GM18498 (cell line): ENCODE data around the gene ACAT2.
"Not testable (repeated sequence)": the region's sequence is repeated elsewhere in the genome, so short reads cannot be mapped to it uniquely, and the experiment has no call there.

Source experiments
- ATAC-seq: cut with Tn5 transposase; IDR thresholded peaks from one replicate; pipeline ENCODE4 v1.9.1; 2021; ENCODE audit warnings: mild to moderate bottlenecking, moderate library complexity; ENCODE audit not compliant: unreplicated experiment

The ACAT2 gene

DNA sequence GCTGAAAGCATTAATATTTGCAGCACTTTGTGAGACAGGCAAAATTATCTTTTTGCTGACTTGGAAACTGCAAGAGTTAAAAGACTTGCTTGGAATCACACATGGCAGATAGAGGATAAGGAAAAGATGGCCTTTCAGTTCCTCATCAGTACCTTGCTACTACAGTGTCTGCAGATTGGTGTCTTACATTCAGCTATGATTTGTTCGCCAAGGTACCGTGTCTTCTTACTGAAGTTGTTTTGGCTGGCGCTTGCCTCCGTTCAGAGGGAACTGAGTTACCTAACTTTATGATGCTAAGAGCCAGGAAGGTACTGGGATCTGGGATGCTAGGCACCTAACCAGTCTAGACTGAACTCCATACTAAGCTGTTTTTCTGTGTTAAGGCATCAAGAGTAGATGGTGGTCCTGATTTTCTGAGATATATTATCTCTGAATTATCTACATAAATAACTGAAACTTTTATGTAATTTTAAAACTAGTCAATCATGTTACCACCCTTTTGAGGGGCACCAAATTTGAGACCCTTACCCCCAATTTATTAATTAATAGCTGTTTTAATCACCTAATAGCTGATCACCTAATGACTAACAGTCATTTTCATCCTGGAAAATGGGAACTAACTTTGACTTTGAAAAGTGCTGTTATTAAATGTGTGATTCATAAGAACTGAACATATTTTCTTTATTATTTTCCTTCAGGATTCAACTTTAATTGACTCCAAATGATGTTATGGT is 32.1 kb upstream of the ACAT2 start:
- peak; percentile 11 for ATAC-seq

DNA sequence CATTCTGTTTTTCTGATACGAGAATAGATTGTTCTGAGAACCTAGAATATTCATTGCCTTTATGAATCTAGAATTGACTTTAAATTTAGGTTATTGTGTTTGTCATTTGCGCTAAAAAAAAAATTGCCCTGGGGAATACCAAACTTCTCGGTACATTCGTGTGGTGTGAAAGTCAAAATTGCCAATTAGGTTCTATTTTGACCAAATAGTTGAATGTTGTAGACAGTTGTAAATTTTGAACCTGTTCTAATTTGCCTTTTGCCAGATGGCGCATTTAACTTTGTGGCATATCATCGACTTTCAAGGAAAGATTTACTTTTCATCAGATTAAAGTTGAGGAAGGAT is 31.5 kb upstream of the ACAT2 start:
- ATAC-seq: no peak

DNA sequence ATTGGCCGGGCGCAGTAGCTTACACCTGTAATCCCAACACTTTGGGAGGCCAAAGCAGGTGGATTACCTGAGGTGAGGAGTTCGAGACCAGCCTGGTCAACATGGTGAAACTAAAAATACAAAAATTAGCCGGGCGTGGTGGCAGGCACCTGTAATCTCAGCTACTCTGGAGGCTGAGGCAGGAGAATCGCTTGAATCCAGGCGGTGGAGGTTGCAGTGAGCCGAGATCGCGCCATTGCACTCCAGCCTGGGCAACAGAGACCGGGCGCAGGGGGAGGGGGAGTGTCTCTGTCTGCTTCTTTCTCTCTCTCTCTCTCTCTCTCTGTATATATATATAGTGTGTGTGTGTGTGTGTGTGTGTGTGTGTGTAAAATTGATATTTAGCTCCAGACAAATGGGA is 29.3 kb upstream of the ACAT2 start:
- not testable (repeated sequence) for ATAC-seq

DNA sequence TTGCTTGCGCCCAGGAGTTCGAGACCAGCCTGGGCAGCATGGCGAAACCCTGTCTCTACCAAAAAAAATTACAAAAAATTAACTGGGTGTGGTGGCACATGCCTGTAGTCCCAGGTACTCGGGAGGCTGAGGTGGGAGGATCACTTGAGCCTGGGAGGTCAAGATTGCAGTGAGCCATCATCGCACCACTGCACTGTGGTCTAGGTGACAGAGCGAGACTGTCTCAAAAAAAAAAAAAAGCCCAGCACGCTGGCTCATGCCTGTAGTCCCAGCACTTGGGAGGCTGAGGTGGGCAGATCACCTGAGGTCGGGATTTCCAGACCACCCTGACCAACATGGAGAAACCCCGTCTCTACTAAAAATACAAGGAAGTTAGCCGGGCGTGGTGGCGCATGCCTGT is 28.4 kb upstream of the ACAT2 start:
- ATAC-seq: not testable (repeated sequence)

DNA sequence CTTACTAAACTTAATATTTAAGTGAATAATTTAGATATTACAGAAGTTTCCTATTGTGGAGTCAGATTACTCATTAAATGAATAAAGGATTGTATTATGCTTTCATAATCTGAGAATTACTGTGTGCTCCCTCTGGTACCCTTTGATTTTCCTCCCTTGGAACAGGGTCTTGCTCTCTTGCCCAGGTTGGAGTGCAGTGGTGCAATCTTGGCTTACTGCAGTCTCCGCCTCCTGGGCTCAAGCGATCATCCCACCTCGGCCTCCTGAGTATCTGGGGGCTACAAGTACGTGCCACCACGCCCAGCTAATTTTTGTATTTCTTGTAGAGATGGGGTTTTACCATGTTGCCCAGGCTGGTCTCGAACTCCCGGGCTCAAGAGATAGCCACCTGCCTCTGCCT is 24.9 kb upstream of the ACAT2 start:
- no peak for ATAC-seq

DNA sequence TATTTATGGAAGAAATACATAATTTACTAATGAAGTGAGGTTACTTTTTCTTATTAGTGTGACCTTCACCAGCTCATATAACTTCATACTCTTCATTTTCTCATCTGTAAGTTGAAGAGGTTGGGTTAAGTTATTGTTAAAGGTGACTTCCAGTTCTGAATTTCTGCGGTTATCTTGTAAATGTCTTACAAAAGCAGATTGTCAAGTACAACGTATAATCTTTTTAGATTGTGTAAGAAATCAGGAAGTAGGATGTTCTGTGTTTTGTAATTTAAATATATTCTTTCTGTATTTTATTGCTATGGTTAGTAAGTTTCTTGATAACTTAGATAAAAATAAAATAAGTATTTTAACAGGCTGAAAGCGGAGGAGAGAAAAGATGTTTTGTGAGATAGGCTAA is 22.5 kb upstream of the ACAT2 start:
- ATAC-seq: no peak

DNA sequence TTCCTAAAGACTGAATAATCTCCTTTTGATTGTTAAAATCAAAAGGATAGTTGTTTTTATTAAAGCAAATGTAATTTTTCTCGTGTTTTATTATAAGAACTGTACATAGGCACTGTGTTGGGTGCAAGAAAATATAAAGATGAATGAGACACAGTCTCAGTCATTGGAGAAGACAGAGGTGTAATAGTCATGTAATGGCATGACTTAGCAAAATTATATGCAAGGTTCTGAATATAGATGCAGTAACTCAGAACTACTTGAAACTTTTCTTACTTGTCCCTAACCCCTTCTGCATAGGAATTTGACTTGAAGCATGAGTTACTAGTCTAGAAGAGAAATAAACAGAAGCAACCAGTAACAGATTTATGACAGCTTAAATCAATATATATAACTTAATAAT is 19.7 kb upstream of the ACAT2 start:
- no peak for ATAC-seq

DNA sequence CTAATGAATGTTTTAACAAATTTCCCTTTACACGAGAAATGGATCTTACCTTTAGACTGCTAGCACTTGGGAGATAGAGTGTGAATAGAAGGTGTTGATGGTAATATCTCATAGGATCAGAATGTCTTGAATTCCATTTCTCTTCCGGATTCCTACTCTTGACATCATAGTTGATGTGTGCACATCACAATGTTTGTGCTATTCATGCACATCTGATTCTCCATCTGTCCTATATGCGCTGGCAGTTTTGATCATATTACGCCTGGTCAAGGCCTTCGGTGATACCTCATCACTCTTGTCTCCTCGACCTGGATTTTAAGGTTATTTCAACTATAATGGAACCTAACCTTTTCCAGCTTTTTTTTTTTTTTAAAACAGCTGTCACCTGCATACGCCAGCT is 16.8 kb upstream of the ACAT2 start:
- ATAC-seq: no peak

DNA sequence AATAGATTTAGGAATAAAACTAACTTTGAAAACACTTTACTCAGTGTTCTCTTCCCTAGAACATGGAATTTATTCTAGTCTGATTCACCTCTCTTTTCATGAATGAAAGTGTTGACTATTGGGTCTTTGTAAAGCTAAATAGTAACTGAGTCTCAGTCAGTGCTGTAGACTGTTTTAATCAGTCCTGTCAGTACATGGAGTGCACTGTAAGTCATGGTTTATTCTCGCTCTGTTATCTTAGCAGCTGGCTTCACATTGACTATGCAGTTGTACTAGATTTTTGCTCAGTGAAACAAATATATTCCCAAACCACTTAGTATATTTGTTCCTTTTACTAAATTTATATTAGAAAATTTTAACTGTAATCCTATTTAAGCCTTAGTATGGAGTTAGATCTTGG is 15.1 kb upstream of the ACAT2 start:
- no peak for ATAC-seq

DNA sequence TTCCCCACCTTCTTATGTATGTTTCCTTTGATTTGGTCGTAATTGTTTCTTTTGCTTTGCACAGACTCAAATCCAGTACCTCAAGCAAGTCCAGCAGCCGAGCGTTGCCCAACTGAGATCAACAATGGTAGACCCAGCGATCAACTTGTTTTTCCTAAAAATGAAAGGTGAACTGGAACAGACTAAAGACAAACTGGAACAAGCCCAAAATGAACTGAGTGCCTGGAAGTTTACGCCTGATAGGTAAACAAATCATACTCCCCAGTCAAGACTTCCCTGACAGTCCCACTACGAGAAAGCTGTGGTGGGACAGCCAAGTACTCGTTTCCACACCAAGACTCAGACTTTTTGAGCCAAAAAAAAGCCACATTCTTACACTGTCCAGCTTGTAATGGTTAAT is 13.7 kb upstream of the ACAT2 start:
- not testable (repeated sequence) for ATAC-seq

DNA sequence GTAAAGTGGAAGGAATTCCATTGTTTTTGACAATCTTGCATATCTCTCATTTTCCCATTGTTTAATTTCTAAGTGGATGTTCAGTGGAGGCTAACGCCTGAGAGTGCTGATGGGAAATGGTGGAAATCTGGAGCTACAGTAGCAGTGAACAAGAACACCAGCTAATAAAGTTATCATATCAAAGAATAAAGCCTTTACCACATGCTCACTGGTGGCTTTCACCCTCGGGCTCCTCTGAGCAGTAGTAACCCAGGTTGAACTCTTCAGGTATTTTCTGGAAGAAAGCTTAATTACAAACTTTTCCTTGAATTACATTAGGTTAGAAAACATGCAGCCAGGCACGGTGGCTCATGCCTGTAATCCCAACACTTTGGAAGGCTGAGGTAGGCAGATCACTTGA is 10.4 kb upstream of the ACAT2 start:
- no peak for ATAC-seq

DNA sequence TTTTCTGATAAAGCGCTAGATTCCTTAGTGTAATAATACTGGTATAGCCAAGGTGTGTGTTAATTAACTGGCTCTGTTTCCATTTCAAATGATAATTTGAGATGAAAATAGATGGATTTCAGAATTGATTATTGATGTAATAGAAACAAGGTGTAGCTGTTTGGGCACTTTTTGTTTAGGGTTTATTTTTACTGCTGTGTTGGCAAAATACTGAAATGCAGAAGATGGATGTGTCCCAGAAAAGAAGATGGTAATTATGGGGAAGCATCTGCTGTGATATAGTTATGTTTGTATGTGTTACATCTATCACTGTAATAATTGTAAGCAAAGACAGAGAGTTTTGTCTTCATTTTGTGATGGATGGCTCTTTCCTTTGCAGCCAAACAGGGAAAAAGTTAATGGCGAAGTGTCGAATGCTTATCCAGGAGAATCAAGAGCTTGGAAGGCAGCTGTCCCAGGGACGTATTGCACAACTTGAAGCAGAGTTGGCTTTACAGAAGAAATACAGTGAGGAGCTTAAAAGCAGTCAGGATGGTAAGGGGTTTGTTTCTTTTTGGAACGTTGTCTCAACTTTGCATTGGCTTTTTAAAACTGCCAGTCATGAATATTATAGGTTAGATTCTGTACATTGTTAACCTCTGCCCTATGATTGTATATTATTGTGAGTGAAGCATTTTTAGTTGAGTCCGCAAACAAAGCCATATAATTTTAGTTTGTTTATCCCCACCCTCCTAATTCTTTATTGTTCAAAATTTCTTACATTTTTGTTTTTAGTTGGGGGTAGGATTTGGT is 8.6 kb upstream of the ACAT2 start:
- ATAC-seq: no peak

DNA sequence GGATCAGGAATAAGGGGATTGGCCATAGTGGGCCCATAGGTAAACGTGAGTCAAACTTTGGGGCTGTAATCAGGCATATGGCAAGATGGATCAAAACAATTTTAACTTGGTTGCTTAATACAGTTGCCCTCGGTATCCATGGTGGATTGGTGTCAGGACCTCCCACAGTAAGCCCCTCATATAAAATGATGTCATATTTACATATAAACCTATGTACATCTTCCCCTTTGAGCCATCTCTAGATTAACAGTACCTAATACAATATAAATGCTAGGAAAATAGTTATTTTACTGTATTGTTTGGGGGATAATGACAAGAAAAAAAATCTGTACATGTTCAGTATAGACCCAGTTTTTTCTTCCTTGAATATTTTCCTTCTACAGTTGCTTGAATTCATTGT is 7.4 kb upstream of the ACAT2 start:
- ATAC-seq: no peak

DNA sequence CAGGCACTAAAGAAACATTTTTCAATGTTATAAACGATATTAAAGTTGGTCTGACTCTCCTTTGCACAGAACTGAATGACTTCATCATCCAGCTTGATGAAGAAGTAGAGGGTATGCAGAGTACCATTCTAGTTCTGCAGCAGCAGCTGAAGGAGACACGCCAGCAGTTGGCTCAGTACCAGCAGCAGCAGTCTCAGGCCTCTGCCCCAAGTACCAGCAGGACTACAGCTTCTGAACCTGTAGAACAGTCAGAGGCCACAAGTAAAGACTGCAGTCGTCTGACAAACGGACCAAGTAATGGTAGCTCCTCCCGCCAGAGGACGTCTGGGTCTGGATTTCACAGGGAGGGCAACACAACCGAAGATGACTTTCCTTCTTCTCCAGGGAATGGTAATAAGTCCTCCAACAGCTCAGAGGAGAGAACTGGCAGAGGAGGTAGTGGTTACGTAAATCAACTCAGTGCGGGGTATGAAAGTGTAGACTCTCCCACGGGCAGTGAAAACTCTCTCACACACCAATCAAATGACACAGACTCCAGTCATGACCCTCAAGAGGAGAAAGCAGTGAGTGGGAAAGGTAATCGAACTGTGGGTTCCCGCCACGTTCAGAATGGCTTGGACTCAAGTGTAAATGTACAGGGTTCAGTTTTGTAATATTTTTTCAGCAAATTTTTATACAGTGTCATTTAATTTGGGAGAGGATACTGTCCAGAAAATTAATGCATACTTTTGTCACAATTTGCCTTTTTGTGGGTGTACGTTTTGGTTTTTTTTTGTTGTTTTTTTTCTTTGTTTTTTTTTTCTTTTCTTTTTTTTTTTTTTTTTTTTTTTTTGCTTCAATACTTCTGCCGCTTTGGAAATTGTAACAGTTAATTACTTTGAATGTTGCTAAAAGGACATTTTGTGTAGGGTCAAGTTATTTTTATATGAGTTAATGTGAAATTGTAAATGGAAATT is 6.6 kb upstream of the ACAT2 start:
- no peak for ATAC-seq

DNA sequence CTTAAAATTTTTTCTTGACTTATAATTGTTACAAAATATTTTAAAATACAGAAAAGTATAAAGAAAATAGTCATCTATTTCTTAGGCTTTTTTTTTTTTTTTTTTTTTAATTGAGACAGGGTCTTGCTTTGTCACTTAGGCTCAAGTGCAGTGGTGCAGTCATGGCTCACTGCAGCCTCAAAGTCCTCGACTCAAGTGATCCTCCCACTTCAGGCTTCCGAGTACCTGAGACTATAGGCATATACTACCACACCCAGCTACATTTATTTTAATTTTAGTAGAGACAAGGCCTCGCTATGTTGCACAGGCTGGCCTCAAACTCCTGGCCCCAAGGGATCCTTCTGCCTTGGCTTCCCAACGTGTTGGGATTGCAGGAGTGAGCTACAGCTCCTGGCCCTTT is 5.3 kb upstream of the ACAT2 start:
- ATAC-seq: no peak

DNA sequence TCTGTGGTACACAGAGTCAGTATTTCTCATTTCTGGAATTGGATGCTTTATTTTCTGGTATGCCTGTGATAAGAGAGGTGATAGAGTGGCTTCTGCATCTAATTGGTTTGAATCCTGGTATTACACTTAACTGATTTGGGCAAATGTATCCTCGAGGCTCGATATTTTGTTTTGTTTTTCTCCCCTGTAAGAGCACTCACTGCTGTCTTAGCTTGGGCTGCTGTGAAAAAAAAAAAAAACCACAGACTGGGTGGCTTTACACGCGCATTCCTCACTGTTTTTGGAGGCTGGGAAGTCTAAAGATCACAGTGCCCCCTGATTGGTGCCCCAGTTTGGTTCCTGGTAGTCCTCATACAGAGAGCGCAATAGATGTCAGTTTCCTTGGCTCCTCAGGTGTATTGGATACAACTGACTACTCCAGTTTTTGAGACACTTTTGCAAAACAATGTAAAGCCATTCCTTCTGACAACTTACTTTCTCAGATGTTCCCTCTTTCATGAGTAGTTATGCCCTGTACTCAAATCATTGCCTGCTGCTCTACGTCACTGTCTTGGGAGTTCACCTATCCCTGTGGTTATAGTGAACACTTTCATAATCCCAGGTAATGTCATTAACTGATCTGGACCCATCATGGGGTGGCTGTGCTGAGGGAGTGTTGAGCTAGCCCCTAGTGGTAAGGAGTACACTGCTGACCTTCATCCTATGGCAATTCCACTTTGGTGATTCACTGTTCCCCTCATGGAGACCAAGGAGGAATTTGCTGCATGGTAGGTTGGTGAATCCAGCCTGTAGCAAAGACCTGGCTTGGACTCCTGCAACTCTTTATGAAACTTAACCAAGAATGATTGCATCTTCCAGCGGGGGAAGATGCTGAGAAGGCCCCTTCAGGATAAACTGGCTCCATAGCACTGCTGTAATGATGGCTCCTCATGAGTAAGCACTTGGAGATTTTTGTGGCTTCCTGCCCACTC is 3.5 kb upstream of the ACAT2 start:
- ATAC-seq: no peak

DNA sequence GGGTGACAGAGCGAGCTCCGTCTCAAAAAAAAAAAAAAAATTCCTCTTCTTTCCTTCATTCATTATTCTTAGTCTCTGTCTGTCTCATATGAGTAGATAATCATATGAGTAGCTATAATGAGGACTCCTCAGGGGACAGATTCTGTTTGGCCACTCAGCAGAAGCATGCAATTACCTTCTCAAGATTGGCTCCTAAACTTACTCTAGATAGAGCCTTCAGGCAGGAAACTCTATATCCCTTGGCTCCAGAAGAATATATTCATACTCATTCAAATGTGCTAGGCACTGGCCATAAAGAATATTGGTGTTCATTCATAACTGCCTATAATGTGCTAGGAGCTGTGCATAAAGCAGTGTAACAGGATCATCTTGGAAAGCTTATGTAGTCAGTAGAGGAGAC is 2.2 kb upstream of the ACAT2 start:
- ATAC-seq: no peak

DNA sequence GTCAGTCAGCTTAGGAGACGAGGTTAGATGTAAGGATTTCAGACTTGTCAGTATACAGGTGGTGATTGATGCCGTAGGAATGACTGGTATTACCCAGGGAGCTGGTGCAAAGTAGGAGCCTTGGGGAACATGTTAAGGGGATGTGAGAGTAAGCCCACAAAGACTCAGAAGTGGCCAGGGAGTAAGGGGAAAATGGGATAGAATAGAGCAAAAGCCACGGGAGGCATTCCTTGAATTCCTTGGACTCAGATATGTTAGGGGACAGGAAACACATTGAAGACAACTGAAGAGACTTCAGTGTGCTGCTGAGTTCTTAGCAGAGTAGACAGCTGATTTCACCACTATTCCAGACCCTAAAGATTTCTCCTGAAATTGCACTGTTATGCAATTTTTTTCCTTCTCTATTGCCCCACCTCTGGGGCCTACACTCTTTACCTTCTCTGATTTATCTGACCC is 1.2 kb upstream of the ACAT2 start:
- no peak for ATAC-seq

DNA sequence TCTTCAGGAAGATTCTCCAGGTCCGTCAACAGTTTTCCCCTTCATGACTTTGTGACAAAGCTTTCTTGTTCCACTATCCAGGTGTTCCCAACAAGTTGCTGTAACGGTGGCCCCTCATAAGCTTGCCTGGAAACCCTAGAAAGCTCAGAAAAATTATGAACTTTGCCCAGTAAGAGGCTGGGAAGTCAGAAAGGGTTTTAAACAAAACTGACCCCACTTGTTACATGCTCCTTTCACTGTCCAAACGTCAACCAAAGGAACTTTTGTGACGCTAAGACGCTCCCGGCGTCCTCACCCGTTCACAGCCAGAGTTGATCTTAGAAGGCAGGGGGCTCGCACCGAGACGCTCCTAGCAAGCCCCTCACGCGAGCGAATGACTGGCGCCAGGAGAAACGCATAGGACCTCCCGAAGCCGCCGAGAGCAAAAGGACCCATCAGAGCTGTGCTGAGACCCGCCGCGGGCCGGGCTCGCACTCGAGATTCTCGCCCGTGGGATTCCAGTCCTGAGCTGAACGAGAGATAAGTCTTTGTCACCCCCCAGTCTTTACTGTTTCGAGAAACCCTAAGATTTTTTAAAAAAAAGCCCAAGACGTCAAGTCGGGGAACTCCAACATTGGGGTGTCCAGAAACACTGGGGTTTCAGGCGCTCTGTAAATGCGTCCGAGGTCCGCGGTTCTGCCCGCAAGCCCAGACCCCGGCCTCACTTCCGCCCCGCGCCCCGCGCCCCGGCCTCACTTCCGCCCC is 544 bp upstream of the ACAT2 start:
- peak; percentile 6 for ATAC-seq
